C4-2B (cell line): ENCODE measurements around the gene ZNF181.

ENCODE experiments used
- H3K27ac ChIP-seq: fragments of 450-650 bp; 2 replicates; pipeline ENCODE4 v1.5.1; 2017
- ZFX ChIP-seq: fragments of 450-650 bp; IDR thresholded peaks from 2 replicates; pipeline ENCODE4 v1.6.1; 2017
- TF ChIP-seq, protein P1 (sequence below): fragments of 450-650 bp; conservative IDR thresholded peaks from 2 replicates; pipeline ENCODE4 v1.5.1; 2017; ENCODE audit warnings: mild to moderate bottlenecking

Gene ZNF181

GRCh38 chr19:34779652-34780051, 45.6 kb downstream of the ZNF181 start:
- no peak for TF ChIP-seq ZFX
- TF ChIP-seq, protein P1, sequence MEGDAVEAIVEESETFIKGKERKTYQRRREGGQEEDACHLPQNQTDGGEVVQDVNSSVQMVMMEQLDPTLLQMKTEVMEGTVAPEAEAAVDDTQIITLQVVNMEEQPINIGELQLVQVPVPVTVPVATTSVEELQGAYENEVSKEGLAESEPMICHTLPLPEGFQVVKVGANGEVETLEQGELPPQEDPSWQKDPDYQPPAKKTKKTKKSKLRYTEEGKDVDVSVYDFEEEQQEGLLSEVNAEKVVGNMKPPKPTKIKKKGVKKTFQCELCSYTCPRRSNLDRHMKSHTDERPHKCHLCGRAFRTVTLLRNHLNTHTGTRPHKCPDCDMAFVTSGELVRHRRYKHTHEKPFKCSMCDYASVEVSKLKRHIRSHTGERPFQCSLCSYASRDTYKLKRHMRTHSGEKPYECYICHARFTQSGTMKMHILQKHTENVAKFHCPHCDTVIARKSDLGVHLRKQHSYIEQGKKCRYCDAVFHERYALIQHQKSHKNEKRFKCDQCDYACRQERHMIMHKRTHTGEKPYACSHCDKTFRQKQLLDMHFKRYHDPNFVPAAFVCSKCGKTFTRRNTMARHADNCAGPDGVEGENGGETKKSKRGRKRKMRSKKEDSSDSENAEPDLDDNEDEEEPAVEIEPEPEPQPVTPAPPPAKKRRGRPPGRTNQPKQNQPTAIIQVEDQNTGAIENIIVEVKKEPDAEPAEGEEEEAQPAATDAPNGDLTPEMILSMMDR, result no peak
- no peak overlapping the region for H3K27ac ChIP-seq

- no peak overlapping the region for H3K27ac ChIP-seq
- TF ChIP-seq, protein P1, result no peak
- TF ChIP-seq ZFX, result 0 out of 2 replicates have a peak, but pooled peaks have one; percentile 15
Measured at GRCh38 chr19:34786236-34786635, 52.2 kb downstream of the ZNF181 start.

DNA sequence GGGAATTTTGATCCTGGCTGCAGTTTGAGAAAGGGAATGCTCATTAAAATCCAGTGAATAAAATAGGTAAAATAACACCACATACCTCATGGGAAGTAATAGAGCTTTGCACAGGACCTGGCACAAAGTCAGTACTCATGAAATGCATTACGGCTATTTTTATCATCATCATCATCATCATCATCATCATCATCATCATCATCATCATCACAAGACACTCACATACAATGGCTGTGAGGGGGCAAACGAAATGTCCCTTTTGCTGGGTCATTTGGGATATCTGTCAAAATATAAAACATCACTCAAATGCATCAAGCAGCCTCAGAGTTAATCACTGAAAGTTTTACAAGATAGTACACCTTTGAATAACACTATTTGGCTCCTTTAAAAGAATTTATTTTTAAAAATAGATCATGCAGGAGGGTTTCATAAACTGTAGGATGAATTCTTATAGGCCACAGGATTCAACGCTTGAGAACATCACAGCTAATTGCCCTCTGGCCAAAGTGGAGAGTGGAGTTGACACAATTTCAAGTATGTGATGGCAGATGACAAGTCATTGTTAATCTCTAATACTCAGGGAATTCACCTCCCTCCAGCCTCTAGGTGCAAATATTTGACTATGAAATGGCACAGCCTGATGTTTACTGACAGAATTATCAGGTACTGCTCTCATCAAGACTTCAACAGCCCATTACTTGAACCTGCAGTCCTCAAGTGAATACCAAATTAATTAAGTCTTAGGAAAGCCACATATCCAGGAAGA, 53.2 kb downstream of the ZNF181 start:
- no peak for TF ChIP-seq ZFX
- TF ChIP-seq, protein P1, result no peak
- H3K27ac ChIP-seq, result no peak overlapping the region

GRCh38 chr19:34788074-34788473, 54.0 kb downstream of the ZNF181 start:
- TF ChIP-seq, protein P1, result no peak
- TF ChIP-seq ZFX, result no peak

GRCh38 chr19:34793565-34793964, 59.5 kb downstream of the ZNF181 start:
- H3K27ac ChIP-seq, result no peak overlapping the region
- TF ChIP-seq ZFX, result no peak
- TF ChIP-seq, protein P1, result no peak

More at GRCh38 chr19:34788074-34788473, 54.0 kb downstream of the ZNF181 start:
- H3K27ac ChIP-seq, result no peak overlapping the region

- H3K27ac ChIP-seq, result no peak overlapping the region
- TF ChIP-seq, protein P1, result no peak
- no peak for TF ChIP-seq ZFX
Measured at GRCh38 chr19:34794066-34794960, 60.3 kb downstream of the ZNF181 start.
